ENCODE measurements around the gene CSDE1. TPM values are rescaled to one million over a fixed set of nuclear protein-coding genes. Genes with fewer than 3 reads are reported as not detected.
A peak's percentile ranks its signal among the peaks of the same experiment; 100 is the strongest.

Gene CSDE1
- polyA plus RNA-seq, 3 donors: 177 to 324 (median 251) TPM

- intact Hi-C loops (cut with micrococcal nuclease): no loop called here
- Histone ChIP-seq H4K20me1 (ENCODE audit: insufficient read depth, low read length) (no peaks in the 10 kb centered on the region), H3K9me3 (replicated peaks in 1 of 2; ENCODE audit: control insufficient read depth in 1 of 2, insufficient read depth in 1 of 2, low read length in 2 of 2) (no peaks in the 10 kb centered on the region), H3K9ac (ENCODE audit: insufficient read depth, low read length, poor library complexity, severe bottlenecking) (peak overlapping the region; percentile 62), H3K36me3 (replicated peaks in 1 of 2; ENCODE audit: control insufficient read depth in 1 of 2, insufficient read depth in 2 of 2, low read length in 2 of 2) (no peaks in the 10 kb centered on the region), H3K4me2 (replicated peaks; ENCODE audit: extremely low read depth, low read length, poor library complexity, severe bottlenecking) (peak overlapping the region; percentile 84), H3K27me3 (ENCODE audit: control insufficient read depth in 2 of 2, insufficient read depth in 2 of 2, low read length in 2 of 2) (peaks cover 4 to 27% of the 10 kb centered on the region in 2 donors), H2AFZ (ENCODE audit: insufficient read depth, low read depth, low read length, poor library complexity, severe bottlenecking) (peak overlapping the region; percentile 99), H3K4me3 (replicated peaks in 1 of 3; ENCODE audit: low read depth in 2 of 3, low read length in 3 of 3) (peak overlapping the region; percentile 44 to 84 (median 57)), H3K4me1 (ENCODE audit: control insufficient read depth in 1 of 2, insufficient read depth in 2 of 2, low read length in 2 of 2) (peaks cover 10 to 14% of the 10 kb centered on the region in 2 donors), H3K27ac (ENCODE audit: low read depth in 1 of 2, low read length in 2 of 2) (no peak overlapping the region), H3K79me2 (ENCODE audit: insufficient read depth, low read length) (no peaks in the 10 kb centered on the region)
- 0% methylated on average over 30 of the region's 45 CpGs for WGBS (ENCODE audit: insufficient coverage)
- peaks cover 27 to 41% (median 31%) of the 10 kb centered on the region in 3 donors for H3K27me3 Mint-ChIP-seq (ENCODE audit: low read depth in 3 of 3)
- peak overlapping the region in 5 of 7 donors; percentile 47 to 74 (median 60) for H3K27ac Mint-ChIP-seq
- H3K9me3 Mint-ChIP-seq: no peaks in the 10 kb centered on the region
- TF ChIP-seq CTCF (IDR thresholded peaks at IDR 0.05): no peak
- DNase-seq: peak; percentile 86 to 89 (median 88)
- peak overlapping the region; percentile 88 to 93 for H3K4me3 Mint-ChIP-seq
- peaks cover 0 to 2% of the 10 kb centered on the region in 2 donors for H3K36me3 Mint-ChIP-seq
- H3K4me1 Mint-ChIP-seq: peaks cover 13% of the 10 kb centered on the region
Measured at GRCh38 chr1:114670083-114671010, 87.4 kb downstream of the CSDE1 start.

GRCh38 chr1:114669562-114670082 lies 88.2 kb downstream of the CSDE1 start, which contains the start of gene DENND2C:
Gene DENND2C, minus strand, starts transcription at chr1:114670049. Its CDS starts 44,065 bp downstream, at chr1:114625984.
- intact Hi-C loops (cut with micrococcal nuclease): loop anchor here in 1 of 2 donors (10.0 kb wide), 1 partner anchor 85 kb away; the partner anchor contains the start of gene BCAS2
- Histone ChIP-seq H3K4me1 (ENCODE audit: control insufficient read depth in 1 of 2, insufficient read depth in 2 of 2, low read length in 2 of 2) (peaks cover 10 to 14% of the 10 kb centered on the region in 2 donors), H3K27ac (ENCODE audit: low read depth in 1 of 2, low read length in 2 of 2) (peak within 1 kb of the TSS in 1 of 2 donors; percentile 27), H3K36me3 (replicated peaks in 1 of 2; ENCODE audit: control insufficient read depth in 1 of 2, insufficient read depth in 2 of 2, low read length in 2 of 2) (no peaks in the 10 kb centered on the region), H3K27me3 (ENCODE audit: control insufficient read depth in 2 of 2, insufficient read depth in 2 of 2, low read length in 2 of 2) (peaks cover 4 to 27% of the 10 kb centered on the region in 2 donors), H3K79me2 (ENCODE audit: insufficient read depth, low read length) (no peaks in the 10 kb centered on the region), H3K9me3 (replicated peaks in 1 of 2; ENCODE audit: control insufficient read depth in 1 of 2, insufficient read depth in 1 of 2, low read length in 2 of 2) (no peaks in the 10 kb centered on the region), H3K9ac (ENCODE audit: insufficient read depth, low read length, poor library complexity, severe bottlenecking) (peak within 1 kb of the TSS; percentile 62), H3K4me2 (replicated peaks; ENCODE audit: extremely low read depth, low read length, poor library complexity, severe bottlenecking) (peak within 1 kb of the TSS; percentile 84), H4K20me1 (ENCODE audit: insufficient read depth, low read length) (no peaks in the 10 kb centered on the region), H2AFZ (ENCODE audit: insufficient read depth, low read depth, low read length, poor library complexity, severe bottlenecking) (peak within 1 kb of the TSS; percentile 99), H3K4me3 (replicated peaks in 1 of 3; ENCODE audit: low read depth in 2 of 3, low read length in 3 of 3) (peak within 1 kb of the TSS; percentile 44 to 84 (median 57))
- H3K9me3 Mint-ChIP-seq: no peaks in the 10 kb centered on the region
- no peak for DNase-seq
- peak within 1 kb of the TSS; percentile 88 to 93 for H3K4me3 Mint-ChIP-seq
- WGBS (ENCODE audit: insufficient coverage): under 1% methylated on average over 50 of the region's 50 CpGs
- peaks cover 0 to 2% of the 10 kb centered on the region in 2 donors for H3K36me3 Mint-ChIP-seq
- TF ChIP-seq CTCF (IDR thresholded peaks at IDR 0.05): no peak
- H3K27me3 Mint-ChIP-seq (ENCODE audit: low read depth in 3 of 3): peaks cover 24 to 43% (median 31%) of the 10 kb centered on the region in 3 donors
- peaks cover 13% of the 10 kb centered on the region for H3K4me1 Mint-ChIP-seq
- H3K27ac Mint-ChIP-seq: peak within 1 kb of the TSS in 5 of 7 donors; percentile 47 to 74 (median 60)

All from CD14-positive monocyte (primary cell).